Esophagus muscularis mucosa (tissue), 4 donors: Measurements from ENCODE around the gene TGFBR3. TPM values are rescaled to one million over a fixed set of nuclear protein-coding genes. Genes with fewer than 3 reads are reported as not detected.
"Not testable (repeated sequence)": the region's sequence is repeated elsewhere in the genome, so short reads cannot be mapped to it uniquely, and the experiment has no call there.

Experiments
- DNase-seq: peaks from one replicate; pipeline ENCODE4 v3.0.0-alpha.2; 2017; ENCODE audit errors: extremely low spot score
- H3K27ac ChIP-seq, 4 donors: fragments of 200-600 bp; sonication (generic); replicated peaks in 1 of 4; 1 replicate in 3 of 4; 2 replicates in 1 of 4; pipeline ENCODE4 v1.5.1; 2016 to 2019; ENCODE audit warnings: mild to moderate bottlenecking in 1 of 4
- H3K27me3 ChIP-seq, 4 donors: fragments of 200-600 bp; sonication (generic); one replicate each; pipeline versions ENCODE4 v1.5.1 to v1.6.0; 2016 to 2019
- H3K36me3 ChIP-seq, 4 donors: fragments of 200-600 bp; sonication (generic); one replicate each; pipeline ENCODE4 v1.5.1; 2016 to 2019
- H3K4me1 ChIP-seq, 4 donors: fragments of 200-600 bp; sonication (generic); one replicate each; pipeline ENCODE4 v1.5.1; 2016 to 2019
- H3K4me3 ChIP-seq, 4 donors: fragments of 200-600 bp; sonication (generic); 1 replicate in 2 of 4; 2 replicates in 2 of 4; pipeline ENCODE4 v1.5.1; 2016 to 2019; ENCODE audit warnings: mild to moderate bottlenecking in 4 of 4, moderate library complexity in 1 of 4
- H3K9me3 ChIP-seq, 4 donors: fragments of 200-600 bp; sonication (generic); 1 replicate in 3 of 4; 2 replicates in 1 of 4; pipeline ENCODE4 v1.5.1; 2016 to 2019
- CTCF ChIP-seq, 3 experiments: fragments of 200-600 bp in 2 of 3; fragments of 450-650 bp in 1 of 3; sonication (generic) in 2 of 3; IDR thresholded peaks; one replicate each; pipeline ENCODE4 v1.5.1; 2017 to 2019; ENCODE audit warnings: antibody characterized with exemption in 3 of 3, mild to moderate bottlenecking in 2 of 3, moderate library complexity in 1 of 3
- EP300 ChIP-seq: sonication (generic); formaldehyde crosslinking; IDR thresholded peaks from one replicate; pipeline ENCODE4 v1.6.1; 2017; ENCODE audit warnings: antibody characterized with exemption
- POLR2A ChIP-seq: fragments of 450-650 bp; IDR thresholded peaks from one replicate; pipeline ENCODE4 v1.6.1; 2017; ENCODE audit warnings: antibody characterized with exemption, moderate library complexity, mild to moderate bottlenecking, low read depth
- POLR2AphosphoS5 ChIP-seq, 2 donors: sonication (generic); formaldehyde crosslinking; IDR thresholded peaks; one replicate each; pipeline ENCODE4 v1.6.1; 2017; ENCODE audit warnings: antibody characterized with exemption in 2 of 2
- WGBS: methylation state at CpG from one replicate; pipeline ENCODE4 v1.1.5; 2018; 5-methylcytosine and 5-hydroxymethylcytosine counted together
- intact Hi-C: fragments of 100-400 bp; cut with DNase I; formaldehyde crosslinking; loops from one replicate; pipeline ENCODE4 v1.15.1; 2023
- total RNA-seq, 4 donors: library from RNA; depleted of rRNA; stranded (reverse); fragments of >200 nt; gene quantifications; one replicate each; pipeline versions ENCODE4 v1.1.0 to v1.2.1, GENCODE V29; 2016

TGFBR3 gene
- total RNA-seq, 4 donors from 2014 or later, result 176 to 262 (median 188) TPM

- 47% methylated on average over 8 of the region's 8 CpGs for WGBS
- Histone ChIP-seq H3K27me3 (no peaks in the 10 kb centered on the region), H3K9me3 (no peaks in the 10 kb centered on the region), H3K4me1 (peaks cover 8 to 85% (median 62%) of the 10 kb centered on the region in 4 donors), H3K4me3 (no peak overlapping the region), H3K27ac (peak overlapping the region; percentile 56 to 67 (median 63)), H3K36me3 (no peaks in the 10 kb centered on the region)
- DNase-seq, result no peak
- intact Hi-C loops, result no loop called here
- no peak for TF ChIP-seq EP300
- peak in 2 of 3 experiments; percentile 14 to 48 for TF ChIP-seq CTCF (IDR thresholded peaks at IDR 0.05)
- peak in 1 of 2 donors; percentile 17 for TF ChIP-seq POLR2AphosphoS5 (IDR thresholded peaks at IDR 0.05)
- no peak for TF ChIP-seq POLR2A
Observed at GRCh38 chr1:91836331-91837040, 49.5 kb downstream of the TGFBR3 start.

GRCh38 chr1:91835087-91835521 lies 50.8 kb downstream of the TGFBR3 start:
- TF ChIP-seq POLR2A (no peak), CTCF (IDR thresholded peaks at IDR 0.05) (no peak), POLR2AphosphoS5 (IDR thresholded peaks at IDR 0.05) (no peak), EP300 (no peak)
- intact Hi-C loops, result no loop called here
- Histone ChIP-seq H3K4me1 (peaks cover 22 to 88% (median 67%) of the 10 kb centered on the region in 4 donors), H3K36me3 (no peaks in the 10 kb centered on the region), H3K9me3 (no peaks in the 10 kb centered on the region), H3K27ac (peak overlapping the region; percentile 56 to 67 (median 63)), H3K27me3 (no peaks in the 10 kb centered on the region), H3K4me3 (no peak overlapping the region)
- no peak for DNase-seq
- WGBS, result 57% methylated on average over 1 of the region's 1 CpG

- DNase-seq, H3K36me3 ChIP-seq, H3K9me3 ChIP-seq, H3K4me3 ChIP-seq, H3K27me3 ChIP-seq, intact Hi-C loops: not testable (repeated sequence)
- peaks cover 27 to 92% (median 68%) of the 10 kb centered on the region in 4 donors for H3K4me1 ChIP-seq
- WGBS, result 92% methylated on average over 7 of the region's 7 CpGs
- H3K27ac ChIP-seq, result peak overlapping the region; percentile 56 to 67 (median 63)
Observed at GRCh38 chr1:91834549-91834948, 51.4 kb downstream of the TGFBR3 start.

- 88% methylated on average over 1 of the region's 1 CpG for WGBS
- intact Hi-C loops, result no loop called here
- H3K4me1 ChIP-seq, result peaks cover 31 to 92% (median 72%) of the 10 kb centered on the region in 4 donors
- no peak for DNase-seq
- no peaks in the 10 kb centered on the region for H3K36me3 ChIP-seq
- no peak overlapping the region for H3K4me3 ChIP-seq
- no peak for TF ChIP-seq POLR2A
- no peak for TF ChIP-seq EP300
- no peak for TF ChIP-seq CTCF (IDR thresholded peaks at IDR 0.05)
- no peak for TF ChIP-seq POLR2AphosphoS5 (IDR thresholded peaks at IDR 0.05)
- H3K27me3 ChIP-seq, result no peaks in the 10 kb centered on the region
- peak overlapping the region; percentile 56 to 67 (median 63) for H3K27ac ChIP-seq
- no peaks in the 10 kb centered on the region for H3K9me3 ChIP-seq
Observed at GRCh38 chr1:91833946-91834345, 52.0 kb downstream of the TGFBR3 start.

- intact Hi-C loops, result no loop called here
- Histone ChIP-seq H3K27me3 (no peaks in the 10 kb centered on the region), H3K27ac (peak overlapping the region; percentile 80 to 83 (median 82)), H3K36me3 (no peaks in the 10 kb centered on the region), H3K4me1 (peaks cover 49 to 95% (median 90%) of the 10 kb centered on the region in 4 donors), H3K4me3 (peak overlapping the region in 1 of 4 donors; percentile 18), H3K9me3 (no peaks in the 10 kb centered on the region)
- 43% methylated on average over 8 of the region's 8 CpGs for WGBS
- TF ChIP-seq CTCF (IDR thresholded peaks at IDR 0.05), result no peak
- TF ChIP-seq POLR2AphosphoS5 (IDR thresholded peaks at IDR 0.05), result no peak
- TF ChIP-seq EP300, result no peak
- TF ChIP-seq POLR2A, result no peak
- DNase-seq, result no peak
Observed at GRCh38 chr1:91831132-91831930, 54.6 kb downstream of the TGFBR3 start.
